Measurements from ENCODE around the gene EPN2.

Gene EPN2

GRCh38 chr17:19299214-19299747 lies 62.1 kb downstream of the EPN2 start:
- Histone ChIP-seq H2BK15ac (ENCODE audit: low read depth, poor library complexity, severe bottlenecking) (no peak overlapping the region), H3K23ac (ENCODE audit: low read length in 2 of 2) (no peak overlapping the region), H2BK5ac (ENCODE audit: low read depth, low read length, poor library complexity, severe bottlenecking) (no peak overlapping the region), H3K14ac (ENCODE audit: low read length in 2 of 2) (no peak overlapping the region), H3K4me1 (ENCODE audit: control insufficient read depth, insufficient read depth, low read depth, low read length) (peaks cover 14% of the 10 kb centered on the region), H3K27me3 (ENCODE audit: control insufficient read depth in 1 of 2, insufficient read depth in 1 of 2, low read length in 2 of 2) (no peaks in the 10 kb centered on the region), H4K8ac (ENCODE audit: low read length) (no peak overlapping the region), H3K27ac (ENCODE audit: low read length, poor library complexity, severe bottlenecking) (no peak overlapping the region), H2BK12ac (ENCODE audit: low read length in 2 of 2) (no peak overlapping the region), H3K9ac (ENCODE audit: low read length) (no peak overlapping the region), H3K9me3 (ENCODE audit: control insufficient read depth, low read length) (no peaks in the 10 kb centered on the region), H3K4me2 (ENCODE audit: low read length, poor library complexity, severe bottlenecking) (no peak overlapping the region), H2AK5ac (ENCODE audit: low read length, severe bottlenecking) (no peak overlapping the region), H3K18ac (ENCODE audit: low read depth in 1 of 2, low read length in 2 of 2) (no peak overlapping the region), H3K4ac (ENCODE audit: low read depth in 1 of 2, low read length in 2 of 2) (no peak overlapping the region), H3K79me1 (replicated peaks; ENCODE audit: low read length, poor library complexity, severe bottlenecking) (peaks cover 34% of the 10 kb centered on the region), H2AFZ (ENCODE audit: low read depth, low read length) (no peak overlapping the region), H2BK120ac (ENCODE audit: low read depth, low read length) (no peak overlapping the region), H3K36me3 (ENCODE audit: control insufficient read depth in 1 of 2, insufficient read depth in 2 of 2, low read depth in 1 of 2, low read length in 2 of 2) (peaks cover 16 to 20% of the 10 kb centered on the region in 2 experiments), H3K4me3 (ENCODE audit: insufficient read depth in 1 of 2, low read depth in 1 of 2, low read length in 2 of 2) (no peak overlapping the region), H4K91ac (ENCODE audit: low read length) (no peak overlapping the region)
- whole genome bisulfite sequencing = 98% methylated on average over 4 of the region's 4 CpGs
- no peak for DNase-seq

GRCh38 chr17:19299866-19300265 lies 62.7 kb downstream of the EPN2 start:
- Histone ChIP-seq H2AFZ (ENCODE audit: low read depth, low read length) (no peak overlapping the region), H2BK5ac (ENCODE audit: low read depth, low read length, poor library complexity, severe bottlenecking) (no peak overlapping the region), H3K4me2 (ENCODE audit: low read length, poor library complexity, severe bottlenecking) (no peak overlapping the region), H2BK15ac (ENCODE audit: low read depth, poor library complexity, severe bottlenecking) (no peak overlapping the region), H3K4me1 (ENCODE audit: control insufficient read depth, insufficient read depth, low read depth, low read length) (peaks cover 20% of the 10 kb centered on the region), H4K8ac (ENCODE audit: low read length) (no peak overlapping the region), H3K9me3 (ENCODE audit: control insufficient read depth, low read length) (no peaks in the 10 kb centered on the region), H2AK5ac (ENCODE audit: low read length, severe bottlenecking) (no peak overlapping the region), H3K4ac (ENCODE audit: low read depth in 1 of 2, low read length in 2 of 2) (no peak overlapping the region), H3K14ac (ENCODE audit: low read length in 2 of 2) (peak overlapping the region in 1 of 2 experiments; percentile 18), H3K27ac (ENCODE audit: low read length, poor library complexity, severe bottlenecking) (no peak overlapping the region), H2BK12ac (ENCODE audit: low read length in 2 of 2) (peak overlapping the region in 1 of 2 experiments; percentile 21), H3K9ac (ENCODE audit: low read length) (no peak overlapping the region), H3K36me3 (ENCODE audit: control insufficient read depth in 1 of 2, insufficient read depth in 2 of 2, low read depth in 1 of 2, low read length in 2 of 2) (peaks cover 22 to 24% of the 10 kb centered on the region in 2 experiments), H3K23ac (ENCODE audit: low read length in 2 of 2) (no peak overlapping the region), H2BK120ac (ENCODE audit: low read depth, low read length) (no peak overlapping the region), H3K4me3 (ENCODE audit: insufficient read depth in 1 of 2, low read depth in 1 of 2, low read length in 2 of 2) (no peak overlapping the region), H4K91ac (ENCODE audit: low read length) (no peak overlapping the region), H3K27me3 (ENCODE audit: control insufficient read depth in 1 of 2, insufficient read depth in 1 of 2, low read length in 2 of 2) (no peaks in the 10 kb centered on the region), H3K18ac (ENCODE audit: low read depth in 1 of 2, low read length in 2 of 2) (no peak overlapping the region), H3K79me1 (replicated peaks; ENCODE audit: low read length, poor library complexity, severe bottlenecking) (peaks cover 38% of the 10 kb centered on the region)
- DNase-seq = no peak
- WGBS = 99% methylated on average over 7 of the region's 7 CpGs

- no peak overlapping the region for H3K14ac ChIP-seq (ENCODE audit: low read length in 2 of 2)
- H3K4ac ChIP-seq (ENCODE audit: low read depth in 1 of 2, low read length in 2 of 2) = no peak overlapping the region
- no peak for DNase-seq
- WGBS = 92% methylated on average over 5 of the region's 5 CpGs
- H3K9ac ChIP-seq (ENCODE audit: low read length) = no peak overlapping the region
- no peak overlapping the region for H3K27ac ChIP-seq (ENCODE audit: low read length, poor library complexity, severe bottlenecking)
- no peak overlapping the region for H3K4me3 ChIP-seq (ENCODE audit: insufficient read depth in 1 of 2, low read depth in 1 of 2, low read length in 2 of 2)
- no peak overlapping the region for H2BK12ac ChIP-seq (ENCODE audit: low read length in 2 of 2)
- H3K27me3 ChIP-seq (ENCODE audit: control insufficient read depth in 1 of 2, insufficient read depth in 1 of 2, low read length in 2 of 2) = no peaks in the 10 kb centered on the region
- H3K23ac ChIP-seq (ENCODE audit: low read length in 2 of 2) = no peak overlapping the region
- no peaks in the 10 kb centered on the region for H3K9me3 ChIP-seq (ENCODE audit: control insufficient read depth, low read length)
- no peak overlapping the region for H2BK120ac ChIP-seq (ENCODE audit: low read depth, low read length)
- H3K36me3 ChIP-seq (ENCODE audit: control insufficient read depth in 1 of 2, insufficient read depth in 2 of 2, low read depth in 1 of 2, low read length in 2 of 2) = peaks cover 27 to 32% of the 10 kb centered on the region in 2 experiments
- H2AFZ ChIP-seq (ENCODE audit: low read depth, low read length) = no peak overlapping the region
- no peak overlapping the region for H3K18ac ChIP-seq (ENCODE audit: low read depth in 1 of 2, low read length in 2 of 2)
- H2AK5ac ChIP-seq (ENCODE audit: low read length, severe bottlenecking) = no peak overlapping the region
- H2BK5ac ChIP-seq (ENCODE audit: low read depth, low read length, poor library complexity, severe bottlenecking) = no peak overlapping the region
- H3K4me1 ChIP-seq (ENCODE audit: control insufficient read depth, insufficient read depth, low read depth, low read length) = peaks cover 20% of the 10 kb centered on the region
- no peak overlapping the region for H4K8ac ChIP-seq (ENCODE audit: low read length)
- H3K79me1 ChIP-seq (replicated peaks; ENCODE audit: low read length, poor library complexity, severe bottlenecking) = peaks cover 41% of the 10 kb centered on the region
- no peak overlapping the region for H4K91ac ChIP-seq (ENCODE audit: low read length)
- H2BK15ac ChIP-seq (ENCODE audit: low read depth, poor library complexity, severe bottlenecking) = no peak overlapping the region
- H3K4me2 ChIP-seq (ENCODE audit: low read length, poor library complexity, severe bottlenecking) = no peak overlapping the region
Measured at GRCh38 chr17:19301274-19301951, 64.2 kb downstream of the EPN2 start.

GRCh38 chr17:19301973-19302372 lies 64.8 kb downstream of the EPN2 start:
- Histone ChIP-seq H2BK15ac (ENCODE audit: low read depth, poor library complexity, severe bottlenecking) (no peak overlapping the region), H3K4me3 (ENCODE audit: insufficient read depth in 1 of 2, low read depth in 1 of 2, low read length in 2 of 2) (no peak overlapping the region), H3K27me3 (ENCODE audit: control insufficient read depth in 1 of 2, insufficient read depth in 1 of 2, low read length in 2 of 2) (no peaks in the 10 kb centered on the region), H3K9me3 (ENCODE audit: control insufficient read depth, low read length) (no peaks in the 10 kb centered on the region), H2AFZ (ENCODE audit: low read depth, low read length) (no peak overlapping the region), H2BK5ac (ENCODE audit: low read depth, low read length, poor library complexity, severe bottlenecking) (no peak overlapping the region), H2AK5ac (ENCODE audit: low read length, severe bottlenecking) (no peak overlapping the region), H3K27ac (ENCODE audit: low read length, poor library complexity, severe bottlenecking) (no peak overlapping the region), H3K14ac (ENCODE audit: low read length in 2 of 2) (no peak overlapping the region), H2BK12ac (ENCODE audit: low read length in 2 of 2) (no peak overlapping the region), H3K4ac (ENCODE audit: low read depth in 1 of 2, low read length in 2 of 2) (no peak overlapping the region), H2BK120ac (ENCODE audit: low read depth, low read length) (no peak overlapping the region), H3K23ac (ENCODE audit: low read length in 2 of 2) (no peak overlapping the region), H3K18ac (ENCODE audit: low read depth in 1 of 2, low read length in 2 of 2) (no peak overlapping the region), H3K4me2 (ENCODE audit: low read length, poor library complexity, severe bottlenecking) (no peak overlapping the region), H3K4me1 (ENCODE audit: control insufficient read depth, insufficient read depth, low read depth, low read length) (peaks cover 20% of the 10 kb centered on the region), H3K36me3 (ENCODE audit: control insufficient read depth in 1 of 2, insufficient read depth in 2 of 2, low read depth in 1 of 2, low read length in 2 of 2) (peaks cover 27 to 31% of the 10 kb centered on the region in 2 experiments), H4K8ac (ENCODE audit: low read length) (no peak overlapping the region), H3K9ac (ENCODE audit: low read length) (no peak overlapping the region), H3K79me1 (replicated peaks; ENCODE audit: low read length, poor library complexity, severe bottlenecking) (peaks cover 41% of the 10 kb centered on the region), H4K91ac (ENCODE audit: low read length) (no peak overlapping the region)
- no peak for DNase-seq
- WGBS = over 99% methylated on average over 9 of the region's 9 CpGs

All from mesenchymal stem cell (in vitro differentiated cells and primary cell).